ENCODE measurements around the gene SFRP4.

GRCh38 chr7:37916017-37916672, 472 bp downstream of the SFRP4 start:
- TF ChIP-seq, protein P1, sequence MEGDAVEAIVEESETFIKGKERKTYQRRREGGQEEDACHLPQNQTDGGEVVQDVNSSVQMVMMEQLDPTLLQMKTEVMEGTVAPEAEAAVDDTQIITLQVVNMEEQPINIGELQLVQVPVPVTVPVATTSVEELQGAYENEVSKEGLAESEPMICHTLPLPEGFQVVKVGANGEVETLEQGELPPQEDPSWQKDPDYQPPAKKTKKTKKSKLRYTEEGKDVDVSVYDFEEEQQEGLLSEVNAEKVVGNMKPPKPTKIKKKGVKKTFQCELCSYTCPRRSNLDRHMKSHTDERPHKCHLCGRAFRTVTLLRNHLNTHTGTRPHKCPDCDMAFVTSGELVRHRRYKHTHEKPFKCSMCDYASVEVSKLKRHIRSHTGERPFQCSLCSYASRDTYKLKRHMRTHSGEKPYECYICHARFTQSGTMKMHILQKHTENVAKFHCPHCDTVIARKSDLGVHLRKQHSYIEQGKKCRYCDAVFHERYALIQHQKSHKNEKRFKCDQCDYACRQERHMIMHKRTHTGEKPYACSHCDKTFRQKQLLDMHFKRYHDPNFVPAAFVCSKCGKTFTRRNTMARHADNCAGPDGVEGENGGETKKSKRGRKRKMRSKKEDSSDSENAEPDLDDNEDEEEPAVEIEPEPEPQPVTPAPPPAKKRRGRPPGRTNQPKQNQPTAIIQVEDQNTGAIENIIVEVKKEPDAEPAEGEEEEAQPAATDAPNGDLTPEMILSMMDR (conservative IDR thresholded peaks at IDR 0.05; ENCODE audit: low read length), result no peak
- TF ChIP-seq EZH2phosphoT487 (IDR thresholded peaks at IDR 0.05; ENCODE audit: borderline replicate concordance), result no peak

All from Loucy (cell line).